ENCODE data around the gene KAZN.

The KAZN gene

GRCh38 chr1:15062479-15063099 is 464.1 kb downstream of the KAZN start:
- no peak for TF ChIP-seq GATA3 (IDR thresholded peaks at IDR 0.05; ENCODE audit: low read depth, low read length)
- no peak for TF ChIP-seq GATA2 (IDR thresholded peaks at IDR 0.05; ENCODE audit: low read depth, low read length)

GRCh38 chr1:15063346-15063745 is 464.9 kb downstream of the KAZN start:
- TF ChIP-seq GATA3 (IDR thresholded peaks at IDR 0.05; ENCODE audit: low read depth, low read length) (no peak), GATA2 (IDR thresholded peaks at IDR 0.05; ENCODE audit: low read depth, low read length) (no peak)

- TF ChIP-seq GATA3 (IDR thresholded peaks at IDR 0.05; ENCODE audit: low read depth, low read length) (no peak), GATA2 (IDR thresholded peaks at IDR 0.05; ENCODE audit: low read depth, low read length) (no peak)
Observed at GRCh38 chr1:15063783-15064182, 465.3 kb downstream of the KAZN start.

- TF ChIP-seq GATA3 (IDR thresholded peaks at IDR 0.05; ENCODE audit: low read depth, low read length): no peak
- TF ChIP-seq GATA2 (IDR thresholded peaks at IDR 0.05; ENCODE audit: low read depth, low read length): no peak
Observed at GRCh38 chr1:15064217-15064929, 465.9 kb downstream of the KAZN start.

- no peak for TF ChIP-seq GATA3 (IDR thresholded peaks at IDR 0.05; ENCODE audit: low read depth, low read length)
- no peak for TF ChIP-seq GATA2 (IDR thresholded peaks at IDR 0.05; ENCODE audit: low read depth, low read length)
Observed at GRCh38 chr1:15065291-15065690, 466.8 kb downstream of the KAZN start.

- TF ChIP-seq GATA2 (IDR thresholded peaks at IDR 0.05; ENCODE audit: low read depth, low read length) (no peak), GATA3 (IDR thresholded peaks at IDR 0.05; ENCODE audit: low read depth, low read length) (no peak)
Observed at GRCh38 chr1:15065736-15066135, 467.3 kb downstream of the KAZN start.

- TF ChIP-seq GATA3 (IDR thresholded peaks at IDR 0.05; ENCODE audit: low read depth, low read length): no peak
- no peak for TF ChIP-seq GATA2 (IDR thresholded peaks at IDR 0.05; ENCODE audit: low read depth, low read length)
Observed at GRCh38 chr1:15066191-15066590, 467.7 kb downstream of the KAZN start.

- TF ChIP-seq GATA2 (IDR thresholded peaks at IDR 0.05; ENCODE audit: low read depth, low read length) (no peak), GATA3 (IDR thresholded peaks at IDR 0.05; ENCODE audit: low read depth, low read length) (no peak)
Observed at GRCh38 chr1:15067148-15067547, 468.7 kb downstream of the KAZN start.

- no peak for TF ChIP-seq GATA2 (IDR thresholded peaks at IDR 0.05; ENCODE audit: low read depth, low read length)
- TF ChIP-seq GATA3 (IDR thresholded peaks at IDR 0.05; ENCODE audit: low read depth, low read length): no peak
Observed at GRCh38 chr1:15068152-15068551, 469.7 kb downstream of the KAZN start.

- TF ChIP-seq GATA2 (IDR thresholded peaks at IDR 0.05; ENCODE audit: low read depth, low read length) (no peak), GATA3 (IDR thresholded peaks at IDR 0.05; ENCODE audit: low read depth, low read length) (no peak)
Observed at GRCh38 chr1:15068997-15069396, 470.5 kb downstream of the KAZN start.

GRCh38 chr1:15070145-15070748 is 471.8 kb downstream of the KAZN start:
- TF ChIP-seq GATA3 (IDR thresholded peaks at IDR 0.05; ENCODE audit: low read depth, low read length): no peak
- no peak for TF ChIP-seq GATA2 (IDR thresholded peaks at IDR 0.05; ENCODE audit: low read depth, low read length)

GRCh38 chr1:15071936-15072335 is 473.5 kb downstream of the KAZN start:
- TF ChIP-seq GATA2 (IDR thresholded peaks at IDR 0.05; ENCODE audit: low read depth, low read length) (no peak), GATA3 (IDR thresholded peaks at IDR 0.05; ENCODE audit: low read depth, low read length) (no peak)

- TF ChIP-seq GATA3 (IDR thresholded peaks at IDR 0.05; ENCODE audit: low read depth, low read length) (no peak), GATA2 (IDR thresholded peaks at IDR 0.05; ENCODE audit: low read depth, low read length) (no peak)
Observed at GRCh38 chr1:15073799-15074308, 475.4 kb downstream of the KAZN start.

GRCh38 chr1:15075175-15075574 is 476.7 kb downstream of the KAZN start:
- TF ChIP-seq GATA3 (IDR thresholded peaks at IDR 0.05; ENCODE audit: low read depth, low read length) (no peak), GATA2 (IDR thresholded peaks at IDR 0.05; ENCODE audit: low read depth, low read length) (no peak)

- TF ChIP-seq GATA3 (IDR thresholded peaks at IDR 0.05; ENCODE audit: low read depth, low read length): no peak
- TF ChIP-seq GATA2 (IDR thresholded peaks at IDR 0.05; ENCODE audit: low read depth, low read length): no peak
Observed at GRCh38 chr1:15075817-15076216, 477.3 kb downstream of the KAZN start.

All from SH-SY5Y (cell line).